ENCODE data around the gene MYMK.
"Not testable (repeated sequence)": the region's sequence is repeated elsewhere in the genome, so short reads cannot be mapped to it uniquely, and the experiment has no call there.

DNA sequence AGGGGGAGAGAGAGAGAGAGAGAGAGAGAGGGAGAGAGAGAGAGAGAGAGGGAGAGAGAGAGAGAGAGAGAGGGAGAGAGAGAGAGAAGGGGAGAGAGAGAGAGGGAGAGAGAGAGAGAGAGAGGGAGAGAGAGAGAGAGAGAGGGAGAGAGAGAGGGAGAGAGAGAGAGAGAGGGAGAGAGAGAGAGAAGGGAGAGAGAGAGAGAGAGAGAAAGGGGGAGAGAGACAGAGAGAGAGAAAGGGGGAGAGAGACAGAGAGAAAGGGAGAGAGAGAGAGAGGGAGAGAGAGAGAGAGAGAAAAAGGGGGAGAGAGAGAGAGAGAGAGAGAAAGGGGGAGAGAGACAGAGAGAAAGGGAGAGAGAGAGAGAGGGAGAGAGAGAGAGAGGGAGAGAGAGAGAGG lies 39.1 kb upstream of the MYMK start:
- TF ChIP-seq, protein P1, sequence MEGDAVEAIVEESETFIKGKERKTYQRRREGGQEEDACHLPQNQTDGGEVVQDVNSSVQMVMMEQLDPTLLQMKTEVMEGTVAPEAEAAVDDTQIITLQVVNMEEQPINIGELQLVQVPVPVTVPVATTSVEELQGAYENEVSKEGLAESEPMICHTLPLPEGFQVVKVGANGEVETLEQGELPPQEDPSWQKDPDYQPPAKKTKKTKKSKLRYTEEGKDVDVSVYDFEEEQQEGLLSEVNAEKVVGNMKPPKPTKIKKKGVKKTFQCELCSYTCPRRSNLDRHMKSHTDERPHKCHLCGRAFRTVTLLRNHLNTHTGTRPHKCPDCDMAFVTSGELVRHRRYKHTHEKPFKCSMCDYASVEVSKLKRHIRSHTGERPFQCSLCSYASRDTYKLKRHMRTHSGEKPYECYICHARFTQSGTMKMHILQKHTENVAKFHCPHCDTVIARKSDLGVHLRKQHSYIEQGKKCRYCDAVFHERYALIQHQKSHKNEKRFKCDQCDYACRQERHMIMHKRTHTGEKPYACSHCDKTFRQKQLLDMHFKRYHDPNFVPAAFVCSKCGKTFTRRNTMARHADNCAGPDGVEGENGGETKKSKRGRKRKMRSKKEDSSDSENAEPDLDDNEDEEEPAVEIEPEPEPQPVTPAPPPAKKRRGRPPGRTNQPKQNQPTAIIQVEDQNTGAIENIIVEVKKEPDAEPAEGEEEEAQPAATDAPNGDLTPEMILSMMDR (IDR thresholded peaks at IDR 0.05), result not testable (repeated sequence)
- not testable (repeated sequence) for TF ChIP-seq POLR2A (IDR thresholded peaks at IDR 0.05)
